Stimulated activated CD4-positive, alpha-beta T cell treated with anti-CD3 and anti-CD28 coated beads, Interleukin-12 subunit alpha, Interleukin-12 subunit beta, amount 100 ng/mL, for 48 hours (primary cell): Measurements from ENCODE around the gene SLC15A1.

Experiments used
- DNase-seq, 3 donors: peaks; one replicate each; pipeline ENCODE4 v3.0.0-alpha.2; 2020; ENCODE audit warnings: low read depth in 2 of 3, low spot score in 1 of 3

SLC15A1 gene, protein sequence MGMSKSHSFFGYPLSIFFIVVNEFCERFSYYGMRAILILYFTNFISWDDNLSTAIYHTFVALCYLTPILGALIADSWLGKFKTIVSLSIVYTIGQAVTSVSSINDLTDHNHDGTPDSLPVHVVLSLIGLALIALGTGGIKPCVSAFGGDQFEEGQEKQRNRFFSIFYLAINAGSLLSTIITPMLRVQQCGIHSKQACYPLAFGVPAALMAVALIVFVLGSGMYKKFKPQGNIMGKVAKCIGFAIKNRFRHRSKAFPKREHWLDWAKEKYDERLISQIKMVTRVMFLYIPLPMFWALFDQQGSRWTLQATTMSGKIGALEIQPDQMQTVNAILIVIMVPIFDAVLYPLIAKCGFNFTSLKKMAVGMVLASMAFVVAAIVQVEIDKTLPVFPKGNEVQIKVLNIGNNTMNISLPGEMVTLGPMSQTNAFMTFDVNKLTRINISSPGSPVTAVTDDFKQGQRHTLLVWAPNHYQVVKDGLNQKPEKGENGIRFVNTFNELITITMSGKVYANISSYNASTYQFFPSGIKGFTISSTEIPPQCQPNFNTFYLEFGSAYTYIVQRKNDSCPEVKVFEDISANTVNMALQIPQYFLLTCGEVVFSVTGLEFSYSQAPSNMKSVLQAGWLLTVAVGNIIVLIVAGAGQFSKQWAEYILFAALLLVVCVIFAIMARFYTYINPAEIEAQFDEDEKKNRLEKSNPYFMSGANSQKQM

DNA sequence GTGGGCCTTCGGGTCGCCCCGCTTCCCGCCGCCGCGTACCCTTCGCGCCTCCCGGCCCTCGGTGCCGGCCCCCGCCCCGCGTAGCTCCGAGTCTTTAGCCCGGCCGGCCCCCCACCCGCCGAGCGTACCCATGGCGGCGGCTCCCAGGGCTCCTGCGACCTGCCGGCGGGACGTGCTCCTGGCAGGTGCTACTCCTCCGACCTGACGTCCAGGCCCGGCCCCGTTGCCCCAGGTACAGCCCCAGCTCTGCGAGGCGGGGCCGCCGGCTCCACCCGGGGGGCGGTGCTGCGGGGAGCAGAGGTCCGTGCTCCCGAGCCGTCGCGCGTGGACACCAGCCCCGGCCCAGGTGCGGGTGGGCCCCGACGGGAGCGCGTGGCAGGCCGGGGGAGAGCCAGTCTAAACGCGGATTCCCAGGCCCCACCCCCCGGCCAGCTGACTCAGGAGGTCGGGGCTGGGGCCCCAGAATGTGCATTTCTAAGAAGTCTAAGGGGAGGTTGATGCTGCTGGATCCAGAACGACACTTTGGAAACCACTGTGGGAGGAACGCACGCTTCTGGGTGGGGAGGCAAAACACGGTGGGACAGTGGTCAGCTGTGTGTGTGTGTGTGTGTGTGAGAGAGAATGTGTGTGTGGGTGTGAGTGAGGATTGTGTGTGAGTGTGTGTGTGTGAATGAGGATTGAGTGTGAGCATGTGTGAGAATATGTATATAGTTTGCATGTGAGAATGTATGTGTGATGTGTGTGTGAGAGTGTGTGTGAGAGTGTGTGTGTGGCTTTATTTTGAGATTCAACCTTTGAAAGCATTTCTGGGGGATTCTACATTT is at the start of gene SLC15A1:
SLC15A1 (minus strand) TSS at position 206 of the 824 bp plus-strand sequence; CDS start at position 132, 74 bp downstream.
- DNase-seq: no peak

DNA sequence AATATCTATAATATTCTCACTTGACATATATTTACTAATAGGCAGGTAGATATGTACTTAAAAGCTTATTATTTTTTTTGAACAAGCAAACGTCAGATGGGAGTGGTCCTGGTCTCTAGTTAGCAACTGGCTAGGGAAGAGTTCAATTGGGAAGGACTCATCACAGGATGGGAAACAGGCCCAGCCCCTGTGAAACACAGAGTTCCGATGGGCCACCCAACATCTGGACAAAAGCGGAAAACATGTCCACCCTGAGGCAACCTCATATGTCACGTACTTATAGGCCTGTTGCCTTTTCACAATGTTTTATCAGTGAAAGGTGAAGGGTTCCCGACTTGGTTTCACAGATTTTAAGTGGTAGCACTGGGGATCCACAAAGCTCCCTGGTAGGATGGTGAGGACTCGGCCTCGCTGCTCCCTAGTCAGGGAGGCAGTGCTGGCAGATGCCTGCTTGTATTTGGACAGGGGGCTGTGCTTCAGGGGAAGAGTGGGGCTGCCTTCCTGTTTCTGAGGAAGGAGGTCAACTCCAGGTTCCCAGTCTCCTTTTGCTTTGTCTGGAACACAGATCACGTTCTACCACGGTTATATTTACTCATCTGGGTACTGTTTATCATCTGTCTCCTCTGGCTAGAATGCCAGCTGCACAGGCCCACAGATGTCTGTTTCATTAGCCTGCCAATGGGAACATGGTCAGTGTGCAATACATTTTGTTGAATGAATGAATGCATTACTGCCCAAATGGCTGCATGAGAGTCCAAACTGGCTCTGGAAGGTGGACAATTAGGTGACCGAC is 49.4 kb upstream of the SLC15A1 start:
- DNase-seq: no peak

- no peak for DNase-seq
These were observed 47.6 kb upstream of the SLC15A1 start for GRCh38 chr13:98800078-98800477.

DNA sequence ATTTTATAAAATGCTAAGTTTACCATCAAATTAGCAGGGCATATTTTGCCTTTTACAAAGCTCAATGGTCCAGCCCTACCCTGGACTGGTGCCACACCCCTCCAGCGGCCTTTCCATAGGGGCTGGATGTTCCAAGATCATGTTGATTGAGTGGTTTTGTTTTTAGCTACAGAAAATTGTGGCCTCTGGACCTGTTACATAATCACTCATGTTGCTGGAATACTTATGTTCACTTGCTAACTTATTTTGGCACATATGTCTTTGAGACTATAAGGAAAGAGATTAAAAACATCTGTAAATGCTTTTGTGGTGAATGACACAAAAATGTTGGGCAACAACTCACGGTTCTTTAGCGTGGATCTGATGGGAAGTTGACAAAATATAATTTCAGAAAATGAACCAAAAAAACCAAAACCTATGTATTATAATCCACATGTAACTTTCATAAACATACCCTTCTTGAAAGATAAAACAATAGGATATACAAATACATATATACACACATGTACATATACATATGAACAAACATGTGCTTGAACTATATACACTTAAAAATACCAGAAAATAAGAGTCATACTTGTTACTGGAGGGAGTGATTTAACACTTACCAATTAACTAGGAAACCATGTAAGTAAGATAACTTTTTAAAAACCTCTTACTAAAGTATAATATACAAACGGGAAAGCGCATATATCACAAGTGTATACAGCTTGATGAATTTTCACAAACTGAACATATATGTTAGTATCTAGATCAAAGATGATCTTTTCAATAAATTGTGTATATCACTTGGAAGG is 46.6 kb upstream of the SLC15A1 start:
- DNase-seq: no peak

GRCh38 chr13:98797456-98797855 is 45.0 kb upstream of the SLC15A1 start:
- DNase-seq: no peak

- DNase-seq: no peak
These were observed 44.3 kb upstream of the SLC15A1 start for GRCh38 chr13:98796798-98797197.

DNA sequence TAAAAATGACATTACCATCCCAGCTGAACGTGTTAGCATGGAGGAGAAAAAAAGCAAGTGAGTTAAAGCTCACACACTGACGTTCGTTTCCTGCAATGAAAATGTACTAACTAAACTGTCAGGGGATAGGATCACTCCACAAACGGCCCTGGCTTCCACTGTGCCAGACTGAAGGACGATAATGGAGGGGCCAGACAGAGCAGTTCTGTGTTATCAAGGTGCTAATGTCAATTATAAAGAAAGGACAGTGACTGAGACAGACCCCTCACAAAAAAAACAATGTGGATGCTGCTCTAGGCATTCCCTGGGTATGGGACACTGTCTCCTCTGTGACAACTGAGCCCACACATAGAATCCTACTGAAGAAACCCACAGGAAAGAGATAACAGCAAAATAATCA is 43.7 kb upstream of the SLC15A1 start:
- no peak for DNase-seq

- no peak for DNase-seq
These were observed 42.7 kb upstream of the SLC15A1 start for GRCh38 chr13:98795220-98795619.

DNA sequence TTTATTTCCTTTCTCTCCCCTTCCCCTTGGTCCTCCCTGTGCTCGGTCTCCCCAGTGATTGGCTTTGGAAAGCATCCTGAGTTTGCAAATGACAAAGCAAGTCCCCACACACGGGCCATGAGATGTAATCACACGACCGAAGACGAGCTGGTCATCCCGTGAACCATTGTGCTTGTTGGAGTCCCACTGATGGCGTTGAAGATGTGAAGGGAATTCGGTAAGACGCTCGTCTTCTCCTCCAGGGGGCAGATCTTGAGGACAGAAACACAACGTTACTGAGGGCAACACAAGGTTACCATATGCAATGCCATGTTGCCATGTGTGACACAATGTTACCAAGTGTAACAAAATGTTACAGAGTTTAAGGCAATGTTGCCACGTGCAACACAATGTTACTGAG is 42.0 kb upstream of the SLC15A1 start:
- no peak for DNase-seq

DNA sequence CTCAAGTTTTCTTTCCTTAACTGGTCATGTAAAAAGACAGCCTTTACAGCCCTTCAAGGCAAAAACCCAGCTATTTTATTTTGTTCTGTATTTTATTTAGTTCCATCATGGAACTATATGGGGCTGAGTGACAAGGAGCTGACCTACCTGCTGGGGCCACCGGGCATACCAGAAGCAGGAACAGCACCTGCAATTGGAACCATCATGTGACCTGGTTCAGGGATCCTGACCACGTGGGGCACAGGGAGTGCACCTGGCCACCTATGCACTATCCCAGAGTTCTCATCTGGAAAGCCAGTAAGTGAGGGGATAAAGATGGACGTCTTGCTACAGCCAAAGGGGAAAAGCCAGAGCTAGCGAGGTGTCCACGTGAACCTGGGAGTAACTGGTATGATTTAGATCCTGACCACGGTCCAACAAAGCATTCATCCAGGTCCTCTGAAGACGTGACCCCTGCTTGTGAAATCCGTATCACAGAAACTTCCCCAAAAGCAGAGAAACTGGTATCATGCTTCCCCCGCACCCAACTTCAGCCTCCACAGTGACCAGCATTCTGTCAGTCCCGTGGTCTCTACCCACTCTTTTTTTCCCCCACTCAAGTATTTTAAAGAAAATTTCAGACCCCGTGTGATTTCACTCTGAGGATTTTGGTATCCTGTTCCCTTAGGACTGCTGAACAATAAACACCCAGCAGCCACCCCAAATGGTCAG is 40.5 kb upstream of the SLC15A1 start:
- DNase-seq: no peak

GRCh38 chr13:98792321-98792720 is 39.8 kb upstream of the SLC15A1 start:
- no peak for DNase-seq

DNA sequence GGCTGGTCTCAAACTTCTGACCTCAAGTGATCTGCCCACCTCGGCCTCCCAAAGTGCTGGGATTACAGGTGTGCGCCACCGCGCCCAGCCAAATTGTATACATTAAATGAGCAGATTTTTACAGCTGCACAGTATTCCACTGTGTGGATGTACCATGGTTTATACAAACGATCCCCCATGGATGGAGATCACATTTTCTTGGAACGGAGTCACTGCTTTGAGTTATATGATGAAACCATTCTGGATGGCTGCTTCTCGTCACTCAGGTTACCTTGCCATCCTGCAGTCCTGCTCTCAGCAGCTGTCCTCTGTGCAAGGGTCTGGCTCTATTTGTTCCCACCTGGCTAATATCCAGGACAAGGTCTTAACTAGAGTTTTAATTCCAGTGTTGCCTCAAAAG is 39.1 kb upstream of the SLC15A1 start:
- no peak for DNase-seq

- no peak for DNase-seq
These were observed 35.5 kb upstream of the SLC15A1 start for GRCh38 chr13:98787996-98788395.

DNA sequence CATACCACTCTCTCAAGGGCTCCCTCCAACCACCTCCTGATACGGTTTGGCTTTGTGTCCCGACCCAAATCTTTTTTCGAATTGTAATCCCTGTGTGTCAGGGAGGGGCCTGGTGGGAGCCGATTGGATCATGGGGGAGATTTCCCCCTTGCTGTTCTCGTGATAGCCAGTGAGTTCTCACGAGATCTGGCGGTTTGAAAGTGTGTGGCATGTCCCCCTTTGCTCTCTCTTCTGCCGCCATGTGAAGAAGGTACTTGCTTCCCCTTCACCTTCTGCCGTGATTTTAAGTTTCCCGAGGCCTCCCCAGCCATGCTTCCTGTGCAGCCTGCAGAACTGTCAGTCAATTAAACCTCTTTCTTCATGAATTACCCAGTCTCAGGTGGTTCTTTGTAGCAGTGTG is 34.7 kb upstream of the SLC15A1 start:
- no peak for DNase-seq

DNA sequence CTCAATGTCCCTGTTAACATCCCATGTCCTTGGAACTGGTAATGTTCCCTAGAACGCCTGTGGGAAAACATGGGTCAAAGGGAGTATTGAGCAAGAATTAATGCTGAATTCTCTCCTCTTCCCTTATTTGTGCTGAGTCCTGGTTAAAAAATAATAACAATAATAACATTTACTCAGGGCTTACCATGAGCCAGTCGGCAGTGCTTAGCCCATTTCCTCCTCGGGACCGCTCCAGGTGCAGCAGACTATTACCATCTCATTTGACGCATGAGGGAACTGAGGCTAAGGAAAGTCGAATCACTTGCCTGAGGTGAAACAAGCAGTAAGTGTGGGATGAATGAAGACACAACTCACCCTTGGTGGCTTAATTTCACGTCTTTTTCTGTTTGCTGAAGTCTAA is 33.6 kb upstream of the SLC15A1 start:
- no peak for DNase-seq

DNA sequence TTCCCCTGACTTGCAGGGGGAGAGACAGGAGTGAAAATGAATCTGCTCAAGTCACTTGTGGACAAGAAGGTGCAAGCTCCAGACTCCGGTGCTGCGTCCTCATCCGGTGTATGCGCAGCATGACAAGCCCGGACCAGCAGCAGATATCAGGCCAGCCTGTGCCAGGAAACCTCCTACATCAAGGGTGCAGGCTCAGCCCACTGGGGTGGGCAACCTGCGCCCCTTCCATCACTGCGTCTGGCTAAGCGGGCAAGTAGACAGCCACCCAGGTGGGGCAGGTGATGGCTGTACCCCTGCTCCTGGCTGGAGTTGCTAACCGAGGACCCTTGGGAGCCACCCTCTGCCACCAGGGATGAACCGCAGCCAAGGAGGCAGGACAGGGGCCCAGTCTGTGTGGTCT is 32.9 kb upstream of the SLC15A1 start:
- no peak for DNase-seq

- DNase-seq: no peak
These were observed 32.2 kb upstream of the SLC15A1 start for GRCh38 chr13:98784666-98785065.

DNA sequence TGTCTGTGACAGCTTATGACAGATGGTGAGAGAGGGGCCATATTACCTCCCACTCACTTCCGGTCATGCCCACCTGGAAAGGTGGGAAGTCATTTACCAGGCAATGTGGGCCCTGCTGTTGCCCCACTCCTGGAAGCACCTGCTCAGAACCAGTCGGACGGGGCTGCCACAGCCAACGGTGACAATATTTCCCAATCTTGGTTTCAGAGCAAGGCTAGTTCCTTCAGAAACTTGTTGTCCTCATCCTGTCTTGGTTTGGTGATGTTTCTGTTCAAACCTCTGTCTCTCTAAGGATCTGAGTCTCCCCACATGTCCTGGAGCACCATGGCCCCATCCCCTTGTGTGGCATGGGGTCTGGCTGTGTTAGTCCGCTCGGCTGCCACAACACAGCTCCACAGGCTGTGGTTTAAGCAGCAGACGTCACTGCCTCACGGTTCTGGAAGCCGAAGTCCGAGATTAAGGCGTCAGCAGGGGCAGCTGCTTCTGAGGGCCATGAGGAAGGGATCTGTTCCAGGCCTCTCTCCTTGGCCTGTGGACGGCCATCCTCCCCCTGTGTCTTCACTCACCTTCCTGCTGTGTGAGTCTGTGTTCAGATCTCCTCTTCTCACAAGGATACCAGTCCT is 31.5 kb upstream of the SLC15A1 start:
- DNase-seq: no peak

DNA sequence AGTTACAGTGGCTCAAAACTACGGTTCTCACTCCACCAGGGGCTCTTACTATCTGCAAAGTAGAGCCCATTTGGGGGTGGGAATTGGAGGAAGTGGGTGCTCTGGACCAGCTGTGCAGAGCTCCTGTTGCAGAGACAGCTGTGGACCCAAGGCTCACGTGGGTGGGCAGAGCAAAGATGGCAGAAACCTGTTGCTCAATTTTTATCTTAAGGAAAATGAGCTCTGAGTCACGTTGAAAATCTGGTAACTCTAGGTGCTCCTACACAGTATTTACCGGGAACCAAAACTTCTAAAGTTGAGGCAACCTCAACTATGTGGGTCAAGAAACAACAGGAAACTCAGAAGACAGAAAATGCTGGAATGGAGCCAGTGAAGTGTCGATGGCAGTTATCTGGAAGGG is 30.2 kb upstream of the SLC15A1 start:
- no peak for DNase-seq
